VCaP (cell line): ENCODE measurements around the gene CORO1A.

Source experiments
- H3K27ac ChIP-seq: fragments of 450-650 bp; 2 replicates; pipeline ENCODE4 v1.5.1; 2017
- TF ChIP-seq, protein P1 (sequence below): fragments of 450-650 bp; conservative IDR thresholded peaks from 2 replicates; pipeline ENCODE4 v1.5.1; 2017; ENCODE audit warnings: mild to moderate bottlenecking, moderate library complexity

CORO1A gene

DNA sequence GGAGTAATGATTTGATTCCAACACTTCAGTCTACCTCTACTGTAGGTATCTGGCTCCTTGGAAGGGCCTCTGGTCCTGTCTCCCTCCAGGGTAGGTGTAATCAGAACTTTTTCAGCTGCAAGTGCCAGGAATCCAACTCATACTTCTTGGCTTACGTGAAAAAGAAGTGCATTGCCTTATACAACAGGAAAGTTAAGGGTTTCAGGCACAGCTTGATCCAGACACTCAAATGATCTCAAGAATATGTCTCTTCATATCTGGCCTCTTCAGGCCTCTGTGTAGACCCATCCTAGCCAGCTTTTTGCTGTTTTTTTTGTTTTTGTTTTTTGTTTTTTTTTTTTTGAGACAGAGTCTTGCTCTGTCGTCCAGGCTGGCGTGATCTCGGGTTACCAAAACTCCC is 4.2 kb upstream of the CORO1A start:
- TF ChIP-seq, protein P1, sequence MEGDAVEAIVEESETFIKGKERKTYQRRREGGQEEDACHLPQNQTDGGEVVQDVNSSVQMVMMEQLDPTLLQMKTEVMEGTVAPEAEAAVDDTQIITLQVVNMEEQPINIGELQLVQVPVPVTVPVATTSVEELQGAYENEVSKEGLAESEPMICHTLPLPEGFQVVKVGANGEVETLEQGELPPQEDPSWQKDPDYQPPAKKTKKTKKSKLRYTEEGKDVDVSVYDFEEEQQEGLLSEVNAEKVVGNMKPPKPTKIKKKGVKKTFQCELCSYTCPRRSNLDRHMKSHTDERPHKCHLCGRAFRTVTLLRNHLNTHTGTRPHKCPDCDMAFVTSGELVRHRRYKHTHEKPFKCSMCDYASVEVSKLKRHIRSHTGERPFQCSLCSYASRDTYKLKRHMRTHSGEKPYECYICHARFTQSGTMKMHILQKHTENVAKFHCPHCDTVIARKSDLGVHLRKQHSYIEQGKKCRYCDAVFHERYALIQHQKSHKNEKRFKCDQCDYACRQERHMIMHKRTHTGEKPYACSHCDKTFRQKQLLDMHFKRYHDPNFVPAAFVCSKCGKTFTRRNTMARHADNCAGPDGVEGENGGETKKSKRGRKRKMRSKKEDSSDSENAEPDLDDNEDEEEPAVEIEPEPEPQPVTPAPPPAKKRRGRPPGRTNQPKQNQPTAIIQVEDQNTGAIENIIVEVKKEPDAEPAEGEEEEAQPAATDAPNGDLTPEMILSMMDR, result no peak
- H3K27ac ChIP-seq, result 0 out of 2 replicates have a peak overlapping the region, but pooled peaks have one; percentile 18

DNA sequence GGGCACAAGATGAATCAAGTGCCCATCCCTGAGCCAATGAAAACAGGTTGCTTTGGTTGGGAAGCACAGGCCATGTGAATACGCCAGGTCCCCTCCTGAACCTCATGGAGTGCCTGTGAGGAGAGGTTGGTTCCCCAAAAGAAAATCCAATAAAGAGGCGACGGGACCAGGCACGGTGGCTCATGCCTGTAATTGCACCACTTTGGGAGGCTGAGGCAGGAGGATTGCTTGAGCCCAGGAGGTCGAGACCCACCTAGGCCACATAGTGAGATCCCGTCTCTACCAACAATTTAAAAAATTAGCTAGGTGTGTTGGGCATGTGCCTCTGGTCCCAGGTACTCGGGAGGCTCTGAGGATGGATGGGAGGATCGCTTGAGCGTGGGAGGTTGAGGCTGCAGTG is 3.5 kb upstream of the CORO1A start:
- no peak overlapping the region for H3K27ac ChIP-seq
- TF ChIP-seq, protein P1, result no peak

DNA sequence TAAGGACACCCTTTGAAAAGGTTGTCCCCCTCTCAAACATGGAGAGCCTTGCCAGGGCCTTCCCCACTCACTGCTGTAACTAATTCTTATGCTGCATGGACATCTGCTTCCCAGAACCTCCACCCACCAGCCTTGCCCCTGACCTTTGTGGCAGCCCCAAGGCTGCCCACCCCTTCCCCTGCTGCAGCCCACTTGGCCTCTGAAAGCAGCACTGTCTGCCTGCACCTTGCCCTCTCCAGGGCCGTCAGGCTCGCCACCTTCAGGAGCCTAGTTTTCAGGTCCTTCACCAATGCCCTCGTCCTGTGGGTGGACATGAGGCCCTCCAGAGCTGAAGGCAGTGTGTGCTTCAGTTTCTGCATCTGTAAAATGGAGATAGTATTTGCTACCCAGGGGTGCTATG is 2.7 kb upstream of the CORO1A start:
- H3K27ac ChIP-seq, result no peak overlapping the region
- TF ChIP-seq, protein P1, result no peak

DNA sequence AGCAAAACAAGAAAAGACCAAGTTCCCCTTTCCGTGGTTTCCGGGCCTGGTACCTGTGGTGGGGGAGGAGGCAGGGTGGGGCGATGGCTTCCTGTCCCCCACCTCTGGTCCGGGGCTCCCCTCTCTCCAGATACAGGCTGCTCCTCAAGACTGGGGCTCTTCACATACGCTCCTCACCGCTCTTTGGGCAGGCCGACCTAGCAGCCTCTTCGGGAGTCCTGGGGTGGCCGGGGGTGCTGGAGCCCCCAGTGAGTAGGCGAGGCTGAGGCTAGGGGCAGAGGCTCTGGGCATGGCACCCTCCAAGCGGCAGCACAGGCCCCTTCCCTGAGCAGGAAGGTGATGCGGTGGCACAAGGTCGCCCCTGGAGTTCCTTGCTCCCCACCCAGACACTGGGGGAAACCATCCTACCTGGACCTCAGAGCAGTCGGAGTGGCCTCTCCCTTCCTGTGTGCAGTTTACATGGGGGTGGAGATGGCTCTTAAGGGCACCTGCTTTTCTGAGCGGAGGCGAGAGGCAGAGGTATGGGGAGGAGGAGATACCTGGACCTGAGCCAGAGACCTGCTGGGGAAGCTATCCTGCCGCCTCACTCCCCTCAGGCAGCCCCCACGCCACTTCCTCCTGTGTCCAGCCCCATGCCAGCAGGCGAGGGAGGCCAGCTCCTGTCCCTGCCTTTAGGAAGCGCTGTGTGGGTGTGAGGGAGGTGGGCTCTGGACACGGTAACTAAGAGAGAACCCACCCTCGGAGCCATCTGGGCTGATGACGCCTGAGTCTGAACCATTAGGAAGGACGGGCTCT is 891 bp downstream of the CORO1A start:
- no peak overlapping the region for H3K27ac ChIP-seq
- TF ChIP-seq, protein P1, result no peak

DNA sequence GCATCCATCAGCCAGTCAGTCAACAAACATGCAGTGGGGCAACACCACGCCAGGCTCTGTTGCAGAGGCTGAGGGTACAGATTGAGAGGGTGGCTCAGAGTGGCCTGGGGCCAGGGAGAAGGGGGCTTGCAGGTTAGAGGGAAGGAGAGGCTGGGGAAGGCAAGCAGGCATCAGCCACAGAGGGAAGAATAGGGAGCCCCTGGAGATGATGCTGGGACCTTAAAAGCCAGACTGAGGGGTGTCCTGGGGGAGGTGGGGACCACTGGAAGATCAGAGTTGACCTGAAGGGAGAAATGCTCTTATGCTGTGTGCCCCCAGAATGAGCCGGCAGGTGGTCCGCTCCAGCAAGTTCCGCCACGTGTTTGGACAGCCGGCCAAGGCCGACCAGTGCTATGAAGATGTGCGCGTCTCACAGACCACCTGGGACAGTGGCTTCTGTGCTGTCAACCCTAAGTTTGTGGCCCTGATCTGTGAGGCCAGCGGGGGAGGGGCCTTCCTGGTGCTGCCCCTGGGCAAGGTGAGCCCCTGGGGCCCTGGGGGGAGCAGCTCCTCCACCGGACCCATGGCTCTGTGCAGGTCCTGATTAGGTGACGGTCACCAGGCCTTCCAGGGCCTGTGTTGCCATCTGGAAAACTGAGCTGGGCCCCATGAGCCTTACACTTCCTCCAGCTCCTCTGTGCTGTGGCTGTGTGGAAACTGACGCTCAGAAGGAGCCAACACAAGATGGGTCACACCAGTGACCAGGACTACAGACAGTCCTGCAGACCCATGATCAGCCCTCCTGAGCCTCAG is 1.7 kb downstream of the CORO1A start:
- H3K27ac ChIP-seq, result no peak overlapping the region
- TF ChIP-seq, protein P1, result no peak

DNA sequence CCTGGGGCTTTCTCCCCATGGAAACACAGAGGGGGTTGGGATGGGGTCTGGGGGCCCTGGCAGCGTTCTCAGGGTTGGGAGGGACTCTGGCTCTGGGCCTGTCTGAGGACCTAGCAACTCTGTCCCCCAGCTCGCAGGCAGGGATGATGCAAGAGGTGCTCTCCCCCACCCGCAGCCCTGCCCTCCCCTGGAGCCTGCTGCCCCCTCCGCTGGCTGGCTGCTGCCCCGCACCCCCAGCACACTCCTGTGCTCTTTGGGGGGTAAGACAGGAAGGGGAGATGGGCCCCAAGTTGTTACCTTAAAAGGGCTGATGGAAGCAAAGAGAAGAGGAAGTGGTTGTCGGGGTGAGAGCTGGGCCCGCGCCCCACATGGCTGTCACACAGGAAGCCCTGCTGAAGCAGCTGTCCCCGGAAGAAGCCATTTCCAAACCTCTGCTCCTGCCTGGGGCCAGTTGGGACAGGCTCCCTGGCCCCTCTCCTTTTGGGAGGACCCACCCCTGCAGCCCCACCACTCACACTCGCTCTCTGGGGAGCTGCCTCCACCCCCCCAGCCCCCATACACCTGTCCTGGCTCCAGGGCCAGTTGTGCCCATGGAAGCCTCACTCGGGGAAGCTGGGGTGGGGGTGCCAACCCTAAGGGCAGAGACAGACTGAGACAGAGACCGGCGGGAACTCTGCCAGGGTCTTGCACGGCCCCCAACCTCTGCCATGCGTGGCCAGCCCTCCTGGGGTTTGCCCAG is 2.5 kb downstream of the CORO1A start:
- no peak overlapping the region for H3K27ac ChIP-seq
- TF ChIP-seq, protein P1, result no peak

DNA sequence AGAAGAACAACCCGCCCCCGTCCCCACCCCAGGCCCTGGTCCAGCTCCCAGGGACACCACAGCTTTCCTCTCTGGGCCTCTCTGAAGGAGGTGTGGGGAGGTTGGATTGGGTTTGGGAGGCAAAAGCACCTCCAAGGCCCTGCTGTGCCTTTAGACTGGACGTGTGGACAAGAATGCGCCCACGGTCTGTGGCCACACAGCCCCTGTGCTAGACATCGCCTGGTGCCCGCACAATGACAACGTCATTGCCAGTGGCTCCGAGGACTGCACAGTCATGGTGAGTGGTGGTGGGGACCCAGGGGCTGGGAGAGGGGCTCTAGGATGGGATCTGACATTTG is 3.0 kb downstream of the CORO1A start:
- TF ChIP-seq, protein P1, result no peak
- no peak overlapping the region for H3K27ac ChIP-seq
